ENCODE measurements around the gene IQSEC3. TPM values are rescaled to one million over a fixed set of nuclear protein-coding genes. Genes with fewer than 3 reads are reported as not detected.
"Not testable (repeated sequence)": the region's sequence is repeated elsewhere in the genome, so short reads cannot be mapped to it uniquely, and the experiment has no call there.

IQSEC3 gene
- total RNA-seq (1 to 10 TPM in 3 of 6 donors, under 1 TPM in 3; 0.16 to 1.6 (median 0.99) TPM), polyA plus RNA-seq (10 to 100 TPM in 1 of 2 donors, 1 to 10 TPM in 1; 1.9 to 10.1 TPM)

DNA sequence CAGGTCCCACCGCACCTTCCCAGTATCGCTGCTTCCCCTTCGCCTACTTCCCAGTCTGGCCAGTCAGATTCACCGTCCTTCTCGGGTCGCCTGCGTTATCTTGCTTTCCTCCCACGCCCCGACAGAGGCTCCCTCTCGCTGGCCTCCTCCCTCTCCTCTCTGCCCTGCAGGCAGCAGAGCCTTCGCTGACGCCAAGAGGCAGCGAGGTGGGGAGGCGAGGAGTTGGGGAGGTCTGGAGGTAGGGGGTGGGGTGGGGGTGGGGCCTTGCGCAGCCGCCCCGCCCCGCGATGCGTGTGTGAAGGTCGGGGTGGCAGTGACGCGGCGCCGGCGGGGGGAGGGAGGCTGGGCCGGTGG, at the start of gene IQSEC3:
IQSEC3 (plus strand) TSS at position 340 of the 354 bp plus-strand sequence. CDS start 116 bp downstream, outside the sequence.
- 0 to 1% methylated on average over 1 to 19 of the region's 27 CpGs for WGBS, 2 donors
- H3K27ac ChIP-seq; intact Hi-C loops (cut with DNase I); H3K9me3 ChIP-seq; H3K36me3 ChIP-seq; DNase-seq; FAIRE-seq; H3K4me1 ChIP-seq: not testable (repeated sequence)
- ATAC-seq = peak in 1 of 4 donors; percentile 74
- H3K27me3 ChIP-seq = peaks cover 0 to 12% (median 0%) of the 10 kb centered on the region in 4 donors
- peak within 1 kb of the TSS in 1 of 4 donors; percentile 25 for H3K4me3 ChIP-seq

DNA sequence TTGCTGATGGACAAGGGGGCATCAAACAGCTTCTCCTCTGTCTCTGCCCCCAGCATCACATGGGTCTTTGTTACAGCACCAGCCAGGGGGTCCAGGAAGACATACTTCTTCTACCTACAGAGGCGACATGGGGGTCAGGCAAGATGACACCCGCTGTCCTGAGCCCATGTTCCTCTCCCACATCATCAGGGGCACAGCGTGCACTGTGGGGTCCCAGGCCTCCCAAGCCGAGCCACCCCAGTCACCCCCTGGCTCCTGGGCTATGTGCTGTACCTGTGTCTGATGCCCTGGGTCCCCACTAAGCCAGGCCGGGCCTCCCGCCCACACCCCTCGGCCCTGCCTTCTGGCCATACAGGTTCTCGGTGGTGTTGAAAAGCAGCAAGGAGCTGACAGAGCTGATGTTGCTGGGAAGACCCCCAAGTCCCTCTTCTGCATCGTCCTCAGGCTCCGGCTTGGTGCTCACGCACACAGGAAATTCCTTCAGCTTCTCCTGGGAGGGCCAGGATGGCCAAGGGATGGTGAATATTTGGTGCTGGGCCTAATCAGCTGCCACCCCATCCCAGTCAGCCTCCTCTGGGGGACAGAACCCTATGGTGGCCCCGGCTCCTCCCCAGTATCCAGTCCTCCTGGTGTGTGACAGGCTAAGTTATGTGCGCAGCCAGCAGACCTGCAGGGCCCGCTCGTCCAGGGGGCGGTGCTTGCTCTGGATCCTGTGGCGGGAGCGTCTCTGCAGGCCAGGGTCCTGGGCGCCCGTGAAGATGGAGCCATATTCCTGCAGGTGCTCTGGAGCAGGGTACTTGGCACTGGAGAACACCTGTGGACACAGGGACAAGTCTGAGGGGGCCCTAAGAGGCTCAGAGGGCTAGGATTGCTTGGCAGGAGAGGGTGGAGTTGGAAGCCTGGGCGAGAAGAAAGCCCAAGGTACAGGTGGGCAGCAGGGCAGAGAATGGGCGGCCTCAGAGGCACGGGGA, 48.9 kb upstream of the IQSEC3 start:
- H3K27me3 ChIP-seq; H3K27ac ChIP-seq; H3K36me3 ChIP-seq; FAIRE-seq; ATAC-seq; H3K4me3 ChIP-seq; intact Hi-C loops (cut with DNase I); H3K4me1 ChIP-seq; H3K9me3 ChIP-seq: not testable (repeated sequence)
- 89 to 95% methylated on average over 10 to 18 of the region's 23 CpGs for WGBS, 2 donors
- DNase-seq = peak in 1 of 6 donors; percentile 12

DNA sequence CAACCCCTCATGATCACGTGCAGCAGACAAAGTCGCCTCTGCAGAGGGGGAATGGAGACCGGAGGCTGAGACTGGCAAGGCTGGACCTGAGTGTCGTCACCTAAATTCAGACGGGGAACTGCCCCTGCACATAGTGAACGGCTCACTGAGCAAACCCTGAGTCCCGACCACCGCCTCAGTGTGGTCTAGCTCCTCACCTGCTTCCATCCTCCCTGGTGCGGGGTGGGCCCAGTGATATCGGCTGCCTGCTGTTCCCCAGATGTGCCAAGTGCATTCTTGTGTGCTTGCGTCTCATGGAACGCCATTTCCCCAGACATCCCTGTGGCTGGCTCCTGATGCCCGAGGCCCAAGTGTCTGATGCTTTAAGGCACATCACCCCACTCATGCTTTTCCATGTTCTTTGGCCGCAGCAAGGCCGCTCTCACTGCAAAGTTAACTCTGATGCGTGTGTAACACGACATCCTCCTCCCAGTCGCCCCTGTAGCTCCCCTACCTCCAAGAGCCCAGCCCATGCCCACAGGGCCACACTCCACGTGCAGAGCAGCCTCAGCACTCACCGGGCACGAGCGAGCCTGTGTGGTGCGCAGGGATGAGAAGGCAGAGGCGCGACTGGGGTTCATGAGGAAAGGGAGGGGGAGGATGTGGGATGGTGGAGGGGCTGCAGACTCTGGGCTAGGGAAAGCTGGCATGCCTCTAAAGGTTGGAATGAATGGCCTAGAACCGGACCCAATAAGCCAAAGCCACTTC, 47.6 kb upstream of the IQSEC3 start:
- H3K27me3 ChIP-seq; intact Hi-C loops (cut with DNase I); H3K4me3 ChIP-seq; H3K36me3 ChIP-seq; H3K9me3 ChIP-seq; FAIRE-seq; H3K27ac ChIP-seq; ATAC-seq; H3K4me1 ChIP-seq: not testable (repeated sequence)
- 91 to 99% methylated on average over 9 to 20 of the region's 26 CpGs for WGBS, 2 donors
- DNase-seq = peak in 1 of 6 donors; percentile 5

DNA sequence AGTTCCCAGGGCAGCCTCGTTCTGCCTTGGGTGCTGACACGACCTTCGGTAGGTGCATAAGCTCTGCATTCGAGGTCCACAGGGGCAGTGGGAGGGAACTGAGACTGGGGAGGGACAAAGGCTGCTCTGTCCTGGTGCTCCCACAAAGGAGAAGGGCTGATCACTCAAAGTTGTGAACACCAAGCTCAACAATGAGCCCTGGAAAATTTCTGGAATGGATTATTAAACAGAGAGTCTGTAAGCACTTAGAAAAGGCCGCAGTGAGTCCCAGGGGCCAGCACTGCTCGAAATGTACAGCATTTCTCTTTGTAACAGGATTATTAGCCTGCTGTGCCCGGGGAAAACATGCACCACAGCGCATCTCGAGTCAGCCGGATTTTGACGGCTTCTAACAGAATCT, 46.7 kb upstream of the IQSEC3 start:
- H3K36me3 ChIP-seq; H3K27me3 ChIP-seq; H3K4me1 ChIP-seq; intact Hi-C loops (cut with DNase I); ATAC-seq; H3K4me3 ChIP-seq; H3K9me3 ChIP-seq; H3K27ac ChIP-seq; FAIRE-seq; DNase-seq: not testable (repeated sequence)
- WGBS, 2 donors = 88 to 90% methylated on average over 7 of the region's 11 CpGs

DNA sequence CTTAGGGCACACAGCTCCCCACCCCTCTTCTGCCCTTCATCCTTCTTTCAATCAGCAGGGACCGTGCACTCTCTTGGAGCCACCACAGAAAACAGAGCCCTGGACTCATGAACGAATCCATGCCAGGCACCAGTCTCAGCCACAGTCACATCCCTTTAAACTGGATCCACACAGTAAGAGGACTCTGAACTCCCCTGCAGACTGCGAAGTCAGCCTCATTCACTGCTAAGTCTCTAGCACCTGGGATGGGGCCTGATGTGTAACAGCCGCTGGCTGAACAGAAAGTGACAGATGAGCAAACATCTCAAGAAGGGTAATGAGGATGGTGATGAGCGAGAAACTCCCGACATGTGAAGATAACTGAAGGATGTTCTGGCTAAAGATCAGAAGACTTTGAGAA, 45.8 kb upstream of the IQSEC3 start:
- no peak overlapping the region for H3K27ac ChIP-seq
- peaks cover 0 to 8% (median 0%) of the 10 kb centered on the region in 3 donors for H3K36me3 ChIP-seq
- 52 to 63% methylated on average over 6 of the region's 6 CpGs for WGBS, 2 donors
- ATAC-seq = no peak
- no peaks in the 10 kb centered on the region for H3K4me1 ChIP-seq
- TF ChIP-seq, protein P1, sequence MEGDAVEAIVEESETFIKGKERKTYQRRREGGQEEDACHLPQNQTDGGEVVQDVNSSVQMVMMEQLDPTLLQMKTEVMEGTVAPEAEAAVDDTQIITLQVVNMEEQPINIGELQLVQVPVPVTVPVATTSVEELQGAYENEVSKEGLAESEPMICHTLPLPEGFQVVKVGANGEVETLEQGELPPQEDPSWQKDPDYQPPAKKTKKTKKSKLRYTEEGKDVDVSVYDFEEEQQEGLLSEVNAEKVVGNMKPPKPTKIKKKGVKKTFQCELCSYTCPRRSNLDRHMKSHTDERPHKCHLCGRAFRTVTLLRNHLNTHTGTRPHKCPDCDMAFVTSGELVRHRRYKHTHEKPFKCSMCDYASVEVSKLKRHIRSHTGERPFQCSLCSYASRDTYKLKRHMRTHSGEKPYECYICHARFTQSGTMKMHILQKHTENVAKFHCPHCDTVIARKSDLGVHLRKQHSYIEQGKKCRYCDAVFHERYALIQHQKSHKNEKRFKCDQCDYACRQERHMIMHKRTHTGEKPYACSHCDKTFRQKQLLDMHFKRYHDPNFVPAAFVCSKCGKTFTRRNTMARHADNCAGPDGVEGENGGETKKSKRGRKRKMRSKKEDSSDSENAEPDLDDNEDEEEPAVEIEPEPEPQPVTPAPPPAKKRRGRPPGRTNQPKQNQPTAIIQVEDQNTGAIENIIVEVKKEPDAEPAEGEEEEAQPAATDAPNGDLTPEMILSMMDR (IDR thresholded peaks at IDR 0.05) = no peak
- intact Hi-C loops (cut with DNase I) = no loop called here
- no peaks in the 10 kb centered on the region for H3K9me3 ChIP-seq
- no peaks in the 10 kb centered on the region for H3K27me3 ChIP-seq
- H3K4me3 ChIP-seq = no peak overlapping the region
- FAIRE-seq = no peak
- DNase-seq = peak in 1 of 6 donors; percentile 6

DNA sequence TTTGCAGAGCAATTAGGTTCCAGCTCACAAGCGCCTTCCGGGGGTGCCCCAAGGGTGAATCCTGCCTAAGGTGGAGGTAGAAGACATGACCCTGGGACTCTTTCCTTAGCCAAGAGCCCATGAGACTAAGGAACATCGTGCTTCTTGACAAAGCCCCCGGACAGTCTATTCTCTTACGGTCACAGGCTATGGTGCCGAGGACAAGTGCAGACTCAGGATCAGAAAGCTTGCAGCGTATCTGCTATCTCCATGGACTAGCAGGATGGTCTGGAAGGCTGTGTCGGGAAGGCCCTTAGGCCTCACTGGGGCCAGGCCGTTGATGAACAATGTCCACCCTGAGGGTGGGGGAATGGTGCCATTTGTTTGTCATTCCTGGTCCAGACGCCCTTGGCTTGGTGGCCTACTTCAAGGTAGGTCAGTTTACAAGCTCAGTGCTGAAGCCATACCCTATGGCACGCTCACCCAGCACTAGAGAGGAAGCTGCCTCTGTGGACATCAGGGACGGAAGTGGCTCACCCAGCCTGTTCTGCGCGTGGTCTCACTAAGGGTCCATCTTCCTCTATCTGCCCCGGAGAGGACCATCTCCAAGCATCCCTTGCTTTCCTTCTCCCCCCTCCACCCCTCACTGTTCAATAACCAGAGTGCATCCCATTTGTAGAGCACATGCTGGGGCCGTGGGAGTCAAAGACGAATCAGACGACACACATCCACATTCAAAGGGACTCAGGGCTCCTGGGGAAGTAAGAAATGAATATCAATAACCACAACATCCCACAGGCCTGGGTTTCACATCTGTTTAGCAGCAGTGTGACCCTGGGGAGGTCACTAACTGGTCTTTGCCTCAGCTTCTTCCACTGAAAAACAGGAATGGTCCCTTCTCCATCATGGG, 45.0 kb upstream of the IQSEC3 start:
- intact Hi-C loops (cut with DNase I) = no loop called here
- DNase-seq (peak in 2 of 6 donors; percentile 8 to 35), ATAC-seq (peak in 1 of 4 donors; percentile 60), FAIRE-seq (no peak)
- WGBS, 2 donors = 74 to 78% methylated on average over 18 of the region's 18 CpGs
- H3K4me1 ChIP-seq = no peaks in the 10 kb centered on the region
- no peak overlapping the region for H3K27ac ChIP-seq
- no peaks in the 10 kb centered on the region for H3K9me3 ChIP-seq
- no peaks in the 10 kb centered on the region for H3K27me3 ChIP-seq
- H3K36me3 ChIP-seq = peaks cover 0 to 8% (median 0%) of the 10 kb centered on the region in 3 donors
- TF ChIP-seq, protein P1 (IDR thresholded peaks at IDR 0.05) = no peak
- no peak overlapping the region for H3K4me3 ChIP-seq
